KMS-11 (cell line): ENCODE data around the gene EPS15.

Experiments
- H2AFZ ChIP-seq: fragments of 200-600 bp; sonication (generic); 2 replicates; pipeline ENCODE4 v1.6.1; 2016; ENCODE audit warnings: antibody characterized with exemption, mixed run types, low read depth
- H3K27ac ChIP-seq: fragments of 200-600 bp; sonication (generic); 2 replicates; pipeline ENCODE4 v1.6.1; 2016; ENCODE audit warnings: mild to moderate bottlenecking, mixed run types
- H3K27me3 ChIP-seq: fragments of 200-600 bp; sonication (generic); 2 replicates; pipeline ENCODE4 v1.6.1; 2017; ENCODE audit warnings: mild to moderate bottlenecking, low read depth, mixed run types, moderate library complexity; ENCODE audit not compliant: insufficient read depth
- H3K36me3 ChIP-seq: fragments of 200-600 bp; sonication (generic); 2 replicates; pipeline ENCODE4 v1.6.1; 2017; ENCODE audit warnings: mild to moderate bottlenecking, mixed run types; ENCODE audit not compliant: insufficient read depth
- H3K4me1 ChIP-seq: fragments of 200-600 bp; sonication (generic); 2 replicates; pipeline ENCODE4 v1.6.1; 2016; ENCODE audit warnings: mild to moderate bottlenecking, low read depth, mixed run types; ENCODE audit not compliant: poor library complexity, severe bottlenecking
- H3K4me2 ChIP-seq: fragments of 200-600 bp; sonication (generic); 2 replicates; pipeline ENCODE4 v1.7.0; 2016; ENCODE audit warnings: mild to moderate bottlenecking, mixed run types
- H3K4me3 ChIP-seq: fragments of 200-600 bp; sonication (generic); IDR thresholded peaks from 2 replicates; pipeline ENCODE4 v1.6.1; 2017; ENCODE audit warnings: low read depth, low read length, mixed read lengths; ENCODE audit not compliant: insufficient read depth
- H3K79me2 ChIP-seq: fragments of 200-600 bp; sonication (generic); 2 replicates; pipeline ENCODE4 v1.6.1; 2016; ENCODE audit warnings: low read depth, mixed run types; ENCODE audit not compliant: insufficient read depth
- H3K9ac ChIP-seq: fragments of 200-600 bp; sonication (generic); 2 replicates; pipeline ENCODE4 v1.6.1; 2016; ENCODE audit warnings: mild to moderate bottlenecking, mixed run types
- H4K20me1 ChIP-seq: fragments of 200-600 bp; sonication (generic); 2 replicates; pipeline ENCODE4 v1.6.1; 2016; ENCODE audit warnings: mild to moderate bottlenecking, mixed run types; ENCODE audit not compliant: insufficient read depth
- TF ChIP-seq, protein P1 (sequence below): fragments of 200-600 bp; sonication (generic); conservative IDR thresholded peaks from 2 replicates; pipeline ENCODE4 v1.6.1; 2017; ENCODE audit warnings: low read depth, mild to moderate bottlenecking, antibody characterized with exemption, low read length, moderate library complexity, mixed read lengths

The EPS15 gene

DNA sequence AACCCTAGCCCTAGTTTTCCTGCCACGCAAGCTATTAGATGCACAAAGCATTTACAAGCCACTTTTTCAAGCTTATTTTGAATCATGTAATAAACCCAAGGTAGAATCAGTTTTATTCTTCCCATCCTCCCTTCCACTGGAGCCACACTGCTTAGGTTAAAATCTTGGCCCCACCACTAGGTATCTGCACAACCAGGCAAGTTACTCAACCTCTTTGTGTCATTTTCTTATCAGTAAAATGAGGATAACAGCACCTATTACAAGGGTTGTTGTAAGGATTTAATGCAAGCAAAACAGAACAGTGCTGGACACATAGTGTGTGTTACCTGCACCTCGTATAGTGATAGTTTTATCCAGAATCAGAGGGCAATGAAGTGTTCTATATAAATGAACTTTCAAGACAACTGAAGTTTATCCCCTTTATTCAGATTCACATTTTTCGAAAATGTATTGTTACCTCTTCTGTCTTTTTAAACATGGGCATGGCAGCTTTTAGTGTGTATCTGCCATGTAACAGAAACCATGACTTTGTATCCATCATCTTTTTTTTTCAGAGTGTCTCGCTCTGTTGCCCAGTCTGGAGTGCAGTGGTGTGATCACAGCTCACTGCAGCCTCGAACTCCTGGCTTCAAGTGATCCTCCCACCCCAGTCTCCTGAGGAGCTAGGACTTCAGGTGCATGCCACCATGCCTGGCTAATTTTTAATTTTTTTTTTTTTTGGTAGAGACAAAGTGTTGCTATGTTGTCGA, 171.5 kb downstream of the EPS15 start:
- Histone ChIP-seq H3K79me2 (no peaks in the 10 kb centered on the region), H4K20me1 (no peaks in the 10 kb centered on the region), H3K4me2 (no peak overlapping the region), H3K4me3 (no peak overlapping the region), H3K9ac (no peak overlapping the region), H3K36me3 (no peaks in the 10 kb centered on the region), H3K27ac (no peak overlapping the region), H2AFZ (no peak overlapping the region), H3K27me3 (no peaks in the 10 kb centered on the region), H3K4me1 (no peaks in the 10 kb centered on the region)
- TF ChIP-seq, protein P1, sequence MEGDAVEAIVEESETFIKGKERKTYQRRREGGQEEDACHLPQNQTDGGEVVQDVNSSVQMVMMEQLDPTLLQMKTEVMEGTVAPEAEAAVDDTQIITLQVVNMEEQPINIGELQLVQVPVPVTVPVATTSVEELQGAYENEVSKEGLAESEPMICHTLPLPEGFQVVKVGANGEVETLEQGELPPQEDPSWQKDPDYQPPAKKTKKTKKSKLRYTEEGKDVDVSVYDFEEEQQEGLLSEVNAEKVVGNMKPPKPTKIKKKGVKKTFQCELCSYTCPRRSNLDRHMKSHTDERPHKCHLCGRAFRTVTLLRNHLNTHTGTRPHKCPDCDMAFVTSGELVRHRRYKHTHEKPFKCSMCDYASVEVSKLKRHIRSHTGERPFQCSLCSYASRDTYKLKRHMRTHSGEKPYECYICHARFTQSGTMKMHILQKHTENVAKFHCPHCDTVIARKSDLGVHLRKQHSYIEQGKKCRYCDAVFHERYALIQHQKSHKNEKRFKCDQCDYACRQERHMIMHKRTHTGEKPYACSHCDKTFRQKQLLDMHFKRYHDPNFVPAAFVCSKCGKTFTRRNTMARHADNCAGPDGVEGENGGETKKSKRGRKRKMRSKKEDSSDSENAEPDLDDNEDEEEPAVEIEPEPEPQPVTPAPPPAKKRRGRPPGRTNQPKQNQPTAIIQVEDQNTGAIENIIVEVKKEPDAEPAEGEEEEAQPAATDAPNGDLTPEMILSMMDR: no peak

DNA sequence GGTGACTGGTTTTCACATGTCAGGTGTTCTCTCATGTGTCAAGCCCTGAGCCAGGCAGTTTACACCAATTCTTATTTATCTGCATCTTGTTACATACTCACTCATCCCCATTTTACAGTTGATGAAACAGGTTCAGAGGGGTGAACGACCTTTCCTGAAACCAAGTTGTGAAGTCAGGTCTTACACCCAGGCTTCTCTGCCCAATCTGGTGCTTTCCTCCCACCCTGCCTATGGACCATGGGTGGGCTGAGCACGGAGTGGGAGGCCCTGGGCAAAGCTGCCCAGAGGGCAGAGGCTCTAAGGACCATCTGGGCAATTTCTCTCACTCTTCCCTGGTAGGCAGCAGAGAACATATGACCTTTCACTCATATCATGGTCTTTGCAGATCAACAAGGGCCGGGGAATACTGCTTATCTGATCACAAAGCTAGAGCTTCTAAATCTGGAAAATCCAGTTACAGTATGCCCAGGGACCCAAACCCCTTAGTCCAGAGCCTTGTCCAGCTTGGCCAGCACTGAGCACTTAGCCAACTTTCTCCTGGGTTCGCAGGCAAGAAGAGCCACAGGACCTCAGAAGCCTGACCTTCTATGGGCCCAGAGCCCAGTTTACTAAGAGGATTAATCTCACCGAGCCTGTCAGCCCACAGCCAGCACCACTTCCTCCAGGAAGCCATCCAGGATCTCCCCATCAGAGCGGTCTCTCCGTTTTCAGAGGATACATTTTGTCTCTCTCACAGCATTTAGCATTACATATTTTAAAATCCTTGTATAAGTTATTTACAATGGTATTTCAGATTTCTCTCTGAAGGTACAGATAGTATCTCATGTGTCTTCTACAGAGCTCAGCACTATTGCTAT, 172.8 kb downstream of the EPS15 start:
- H3K36me3 ChIP-seq: no peaks in the 10 kb centered on the region
- no peaks in the 10 kb centered on the region for H3K79me2 ChIP-seq
- H4K20me1 ChIP-seq: no peaks in the 10 kb centered on the region
- no peak overlapping the region for H3K9ac ChIP-seq
- H3K4me1 ChIP-seq: no peaks in the 10 kb centered on the region
- no peaks in the 10 kb centered on the region for H3K27me3 ChIP-seq
- H3K27ac ChIP-seq: no peak overlapping the region
- H3K4me2 ChIP-seq: no peak overlapping the region
- TF ChIP-seq, protein P1: no peak
- H3K4me3 ChIP-seq: no peak overlapping the region
- no peak overlapping the region for H2AFZ ChIP-seq

DNA sequence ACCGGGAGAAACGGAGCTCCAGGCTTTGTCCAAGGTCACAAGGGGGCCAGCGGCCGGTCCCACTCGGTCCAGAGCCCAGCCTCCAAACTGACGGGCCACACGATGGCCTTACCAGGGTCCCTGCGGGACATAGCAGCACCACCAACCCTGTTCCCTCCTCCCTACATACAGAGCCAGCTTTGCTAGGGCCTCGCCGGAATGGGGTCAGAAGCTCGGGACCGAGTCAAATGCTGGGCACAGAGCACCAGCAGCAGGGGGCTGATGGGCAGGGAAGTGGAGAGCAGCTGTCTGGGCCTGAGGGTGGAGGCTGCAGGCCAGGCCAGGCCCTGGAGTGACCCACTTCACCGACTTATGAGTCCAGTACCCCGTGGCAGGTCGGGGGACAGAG, 173.8 kb downstream of the EPS15 start:
- Histone ChIP-seq H3K9ac (no peak overlapping the region), H3K4me3 (no peak overlapping the region), H3K27me3 (no peaks in the 10 kb centered on the region)

DNA sequence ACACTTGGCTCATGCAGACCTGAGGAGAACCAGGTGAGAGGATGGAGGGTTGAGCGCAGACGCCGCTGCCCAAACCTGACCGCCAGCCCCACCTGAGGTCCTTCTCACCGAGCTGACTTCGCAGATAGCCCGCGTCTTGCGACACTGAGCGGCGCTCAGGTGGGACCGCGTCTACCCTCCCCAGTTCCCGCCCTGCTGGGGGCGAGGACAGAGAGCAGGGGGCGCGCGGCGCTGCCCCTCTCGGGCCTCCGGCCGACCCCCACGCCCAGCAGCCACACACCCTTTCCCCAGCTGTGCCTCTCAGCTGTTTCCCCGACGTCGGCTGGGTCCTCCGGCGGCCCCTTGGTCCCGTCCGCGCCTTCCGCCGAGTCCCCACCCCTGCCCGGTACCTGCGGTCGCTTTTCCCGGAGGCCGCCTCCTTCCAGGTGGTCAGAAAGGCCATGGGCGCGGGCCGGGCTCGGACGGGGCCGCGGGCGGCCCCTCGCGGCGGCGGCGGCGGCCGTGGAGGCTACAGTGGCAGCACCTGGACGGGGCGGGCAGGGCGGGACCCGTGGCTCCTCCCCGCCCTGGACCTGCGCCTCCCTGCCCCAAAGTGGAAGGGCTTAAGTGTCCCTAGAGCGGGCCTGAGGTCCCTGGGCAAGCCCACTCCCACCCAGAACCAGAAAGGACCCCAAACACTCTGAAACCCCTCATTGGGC, 174.3 kb downstream of the EPS15 start:
- TF ChIP-seq, protein P1: no peak
- no peak overlapping the region for H2AFZ ChIP-seq
- no peaks in the 10 kb centered on the region for H3K27me3 ChIP-seq
- H3K36me3 ChIP-seq: no peaks in the 10 kb centered on the region
- H3K27ac ChIP-seq: no peak overlapping the region
- H3K4me2 ChIP-seq: no peak overlapping the region
- H3K9ac ChIP-seq: no peak overlapping the region
- no peaks in the 10 kb centered on the region for H3K79me2 ChIP-seq
- H4K20me1 ChIP-seq: no peaks in the 10 kb centered on the region
- H3K4me1 ChIP-seq: no peaks in the 10 kb centered on the region
- H3K4me3 ChIP-seq: no peak overlapping the region

More for the DNA sequence above, 173.8 kb downstream of the EPS15 start:
- Histone ChIP-seq H3K79me2 (no peaks in the 10 kb centered on the region), H2AFZ (no peak overlapping the region), H3K4me2 (no peak overlapping the region), H4K20me1 (no peaks in the 10 kb centered on the region), H3K36me3 (no peaks in the 10 kb centered on the region), H3K4me1 (no peaks in the 10 kb centered on the region), H3K27ac (no peak overlapping the region)
- TF ChIP-seq, protein P1: no peak
